Liver (tissue), 9 donors: ENCODE measurements around the gene DPH3. TPM values are rescaled to one million over a fixed set of nuclear protein-coding genes. Genes with fewer than 3 reads are reported as not detected.

ENCODE experiments used
- DNase-seq: peaks from one replicate; pipeline ENCODE4 v3.0.0-alpha.2; 2017; ENCODE audit warnings: low spot score
- H3K27ac ChIP-seq, 2 donors: one replicate each; pipeline ENCODE4 v1.7.0; 2013; ENCODE audit warnings: inconsistent platforms in 2 of 2, low read length in 2 of 2, control low read depth in 1 of 2, low read depth in 1 of 2, mild to moderate bottlenecking in 1 of 2
- H3K27me3 ChIP-seq, 4 donors: one replicate each; pipeline versions ENCODE4 v1.6.1 to v1.7.0; 2013; ENCODE audit warnings: low read length in 3 of 4, inconsistent platforms in 1 of 4, mild to moderate bottlenecking in 1 of 4, moderate library complexity in 1 of 4; ENCODE audit not compliant: control insufficient read depth in 4 of 4, insufficient read depth in 4 of 4
- H3K36me3 ChIP-seq, 4 donors: one replicate each; pipeline versions ENCODE4 v1.6.1 to v1.7.0; 2013; ENCODE audit warnings: low read length in 3 of 4, mild to moderate bottlenecking in 3 of 4, low read depth in 1 of 4, moderate library complexity in 1 of 4; ENCODE audit not compliant: control insufficient read depth in 4 of 4, insufficient read depth in 3 of 4
- H3K4me1 ChIP-seq, 4 donors: one replicate each; pipeline versions ENCODE4 v1.6.1 to v1.7.0; 2013; ENCODE audit warnings: low read length in 3 of 4, mild to moderate bottlenecking in 3 of 4, moderate library complexity in 1 of 4; ENCODE audit not compliant: control insufficient read depth in 4 of 4, insufficient read depth in 4 of 4
- H3K4me3 ChIP-seq, 3 donors: one replicate each; pipeline versions ENCODE4 v1.6.1 to v1.7.0; 2013; ENCODE audit warnings: low read length in 3 of 3, control low read depth in 1 of 3, low read depth in 1 of 3, mild to moderate bottlenecking in 1 of 3
- H3K9ac ChIP-seq, 2 donors: one replicate each; pipeline ENCODE4 v1.7.0; 2013; ENCODE audit warnings: low read length in 2 of 2, mild to moderate bottlenecking in 2 of 2, moderate library complexity in 2 of 2, control low read depth in 1 of 2, low read depth in 1 of 2
- H3K9me3 ChIP-seq, 4 donors: one replicate each; pipeline versions ENCODE4 v1.6.1 to v1.7.0; 2013; ENCODE audit warnings: low read length in 3 of 4; ENCODE audit not compliant: control insufficient read depth in 4 of 4
- ATF3 ChIP-seq: IDR thresholded peaks from 2 replicates; pipeline ENCODE4 v1.6.1; 2016; ENCODE audit warnings: antibody characterized with exemption
- CTCF ChIP-seq: fragments of 150-350 bp; IDR thresholded peaks from 2 replicates; pipeline ENCODE4 v1.5.1; 2017; ENCODE audit warnings: improper control_type of control experiment, low read depth, low read length; ENCODE audit not compliant: missing input control
- FOXA1 ChIP-seq: IDR thresholded peaks from 2 replicates; pipeline ENCODE4 v1.6.1; 2016; ENCODE audit warnings: antibody characterized with exemption
- FOXA2 ChIP-seq: IDR thresholded peaks from 2 replicates; pipeline ENCODE4 v1.6.1; 2016; ENCODE audit warnings: antibody characterized with exemption
- GABPA ChIP-seq, 2 donors: IDR thresholded peaks in 1 of 2; conservative IDR thresholded peaks in 1 of 2; 2 replicates each; pipeline ENCODE4 v1.6.1; 2016; ENCODE audit warnings: antibody characterized with exemption in 2 of 2, mild to moderate bottlenecking in 1 of 2, moderate library complexity in 1 of 2
- HNF4A ChIP-seq, 2 donors: conservative IDR thresholded peaks; 2 replicates each; pipeline ENCODE4 v1.6.1; 2016; ENCODE audit warnings: antibody characterized with exemption in 2 of 2, mild to moderate bottlenecking in 2 of 2
- HNF4G ChIP-seq: IDR thresholded peaks from 2 replicates; pipeline ENCODE4 v1.6.1; 2016; ENCODE audit warnings: antibody characterized with exemption
- MAX ChIP-seq: IDR thresholded peaks from 2 replicates; pipeline ENCODE4 v1.6.1; 2016; ENCODE audit warnings: antibody characterized with exemption
- NR2F2 ChIP-seq: IDR thresholded peaks from 2 replicates; pipeline ENCODE4 v1.6.1; 2016; ENCODE audit warnings: antibody characterized with exemption
- RAD21 ChIP-seq, 2 donors: IDR thresholded peaks; 2 replicates each; pipeline ENCODE4 v1.6.1; 2016; ENCODE audit warnings: antibody characterized with exemption in 2 of 2, mild to moderate bottlenecking in 2 of 2
- REST ChIP-seq: IDR thresholded peaks from 2 replicates; pipeline ENCODE4 v1.6.1; 2016; ENCODE audit warnings: antibody characterized with exemption, mild to moderate bottlenecking
- RXRA ChIP-seq, 2 donors: IDR thresholded peaks; 2 replicates each; pipeline ENCODE4 v1.6.1; 2017 to 2018; ENCODE audit warnings: antibody characterized with exemption in 2 of 2, mild to moderate bottlenecking in 1 of 2
- SP1 ChIP-seq: IDR thresholded peaks from 2 replicates; pipeline ENCODE4 v1.6.1; 2018; ENCODE audit warnings: antibody characterized with exemption, mild to moderate bottlenecking
- TAF1 ChIP-seq: conservative IDR thresholded peaks from 2 replicates; pipeline ENCODE4 v1.6.1; 2016; ENCODE audit warnings: antibody characterized with exemption, mild to moderate bottlenecking
- ZBTB33 ChIP-seq: IDR thresholded peaks from 2 replicates; pipeline ENCODE4 v1.6.1; 2016; ENCODE audit warnings: antibody characterized with exemption
- WGBS: extraction: QIAGEN DNeasy Blood & Tissue Kit; methylation state at CpG from one replicate; pipeline ENCODE4 v1.1.7; 2013; 5-methylcytosine and 5-hydroxymethylcytosine counted together
- polyA plus RNA-seq, 2 donors: library from polyadenylated mRNA; stranded (reverse) in 1 of 2; unstranded in 1 of 2; fragments of 200-250 nt in 1 of 2; fragments of >200 nt in 1 of 2; fragmentation: Nextera tagmentation in 1 of 2; extraction: Ambion mirVana in 1 of 2; gene quantifications; one replicate each; pipeline versions ENCODE4 v1.2.1 to v1.2.3, GENCODE V29; 2013 to 2015
- total RNA-seq, 2 donors: library from RNA; depleted of rRNA; stranded (reverse); fragments of >200 nt; gene quantifications; one replicate each; pipeline ENCODE4 v1.2.3, GENCODE V29; 2014
- donor health status: healthy.
- donor health status: healthy.
- donor health status: healthy.
- donor health status: healthy.
- donor health status: healthy.

Gene DPH3
- total and polyA plus RNA-seq, 4 donors, result 7.8 to 19.1 (median 11.6) TPM

GRCh38 chr3:16252988-16253387 lies 11.8 kb downstream of the DPH3 start:
- Histone ChIP-seq H3K9ac (no peak overlapping the region), H3K27me3 (no peaks in the 10 kb centered on the region), H3K4me3 (no peak overlapping the region), H3K36me3 (no peaks in the 10 kb centered on the region), H3K27ac (no peak overlapping the region), H3K4me1 (peaks cover 0 to 21% (median 17%) of the 10 kb centered on the region in 4 donors), H3K9me3 (no peaks in the 10 kb centered on the region)
- 85% methylated on average over 2 of the region's 2 CpGs for WGBS
- TF ChIP-seq HNF4A (conservative IDR thresholded peaks at IDR 0.05), result no peak
- TF ChIP-seq FOXA1, result no peak
- TF ChIP-seq HNF4G, result no peak
- TF ChIP-seq NR2F2, result no peak
- no peak for TF ChIP-seq GABPA (IDR thresholded peaks at IDR 0.05 in 1 of 2, conservative IDR thresholded peaks at IDR 0.05 in 1 of 2)
- TF ChIP-seq ZBTB33, result no peak
- TF ChIP-seq RAD21 (IDR thresholded peaks at IDR 0.05), result no peak
- TF ChIP-seq FOXA2, result no peak
- no peak for TF ChIP-seq SP1
- no peak for TF ChIP-seq TAF1
- no peak for TF ChIP-seq ATF3
- TF ChIP-seq MAX, result no peak
- TF ChIP-seq REST, result no peak
- DNase-seq, result no peak

- Histone ChIP-seq H3K9me3 (no peaks in the 10 kb centered on the region), H3K4me3 (no peak overlapping the region), H3K27me3 (no peaks in the 10 kb centered on the region), H3K36me3 (no peaks in the 10 kb centered on the region), H3K27ac (no peak overlapping the region), H3K4me1 (peaks cover 0 to 25% (median 18%) of the 10 kb centered on the region in 4 donors), H3K9ac (no peak overlapping the region)
- DNase-seq, result no peak
- 54% methylated on average over 7 of the region's 7 CpGs for WGBS
- TF ChIP-seq HNF4A (conservative IDR thresholded peaks at IDR 0.05), result peak; percentile 44 to 75
- TF ChIP-seq SP1, result peak; percentile 45
- no peak for TF ChIP-seq CTCF
- TF ChIP-seq GABPA (IDR thresholded peaks at IDR 0.05 in 1 of 2, conservative IDR thresholded peaks at IDR 0.05 in 1 of 2), result no peak
- TF ChIP-seq MAX, result no peak
- no peak for TF ChIP-seq RXRA (IDR thresholded peaks at IDR 0.05)
Observed at GRCh38 chr3:16252243-16252978, 12.3 kb downstream of the DPH3 start.
